WERI-Rb-1 (cell line): ENCODE data around the gene SNAP23.

Experiments used
- DNase-seq: peaks from one replicate; pipeline ENCODE4 v3.0.0-alpha.2; 2020
- H3K27ac ChIP-seq: fragments of 250-450 bp; sonication (Bioruptor Pico); 2 replicates; pipeline ENCODE4 v1.5.1; 2020; ENCODE audit warnings: mild to moderate bottlenecking, moderate library complexity
- H3K27me3 ChIP-seq: fragments of 250-450 bp; sonication (Bioruptor Pico); 2 replicates; pipeline ENCODE4 v1.5.1; 2021; ENCODE audit warnings: mild to moderate bottlenecking, low read depth, moderate library complexity; ENCODE audit not compliant: insufficient read depth, severe bottlenecking
- H3K36me3 ChIP-seq: fragments of 250-450 bp; sonication (Bioruptor Pico); 2 replicates; pipeline ENCODE4 v1.5.1; 2020; ENCODE audit warnings: mild to moderate bottlenecking, moderate library complexity
- H3K4me3 ChIP-seq: 2 replicates; pipeline ENCODE4 v1.5.1; 2011; ENCODE audit warnings: low read depth, mild to moderate bottlenecking, control low read depth, low read length
- H3K9me3 ChIP-seq: fragments of 250-450 bp; sonication (Bioruptor Pico); 2 replicates; pipeline ENCODE4 v1.5.1; 2021; ENCODE audit warnings: mild to moderate bottlenecking, moderate library complexity; ENCODE audit not compliant: severe bottlenecking
- TF ChIP-seq, protein P1 (sequence below): IDR thresholded peaks from 2 replicates; pipeline ENCODE4 v1.5.1; 2011; ENCODE audit warnings: low read depth, mild to moderate bottlenecking, control low read depth, inconsistent platforms, low read length

SNAP23 gene

DNA sequence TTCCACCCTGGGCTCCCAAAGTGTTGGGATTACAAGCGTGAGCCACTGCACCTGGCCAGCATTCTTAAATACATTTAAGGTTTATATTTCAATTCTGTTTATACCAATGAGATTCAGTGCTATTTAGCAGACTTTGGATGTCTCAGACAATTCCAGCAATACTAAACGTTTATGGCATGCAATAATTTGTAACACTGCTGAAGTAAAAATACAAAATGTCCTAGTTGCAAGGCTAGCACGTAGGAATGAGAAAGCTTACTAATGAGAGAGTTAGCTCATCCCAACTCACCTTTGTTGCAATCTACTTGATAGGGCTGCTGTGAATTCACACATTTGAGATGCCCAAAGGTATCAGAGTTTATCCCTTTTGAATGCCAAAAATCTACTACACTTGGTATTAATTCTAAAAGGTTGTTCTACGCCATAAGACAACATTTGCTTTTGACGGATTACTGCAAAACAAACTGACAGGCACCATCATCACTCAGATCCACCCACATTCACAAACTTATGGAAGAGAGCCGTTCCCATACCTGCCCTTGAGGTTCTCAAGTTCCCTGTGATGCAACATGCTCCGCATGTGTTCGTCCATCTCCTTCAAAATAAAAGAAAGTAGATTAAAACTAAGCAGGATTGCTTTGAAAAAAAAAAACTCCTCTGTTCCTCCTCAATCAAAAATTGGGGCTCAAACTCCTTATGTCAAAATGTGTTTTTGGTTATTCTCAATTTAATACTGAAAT lies 29.7 kb upstream of the SNAP23 start:
- no peak overlapping the region for H3K27ac ChIP-seq
- DNase-seq = no peak
- TF ChIP-seq, protein P1, sequence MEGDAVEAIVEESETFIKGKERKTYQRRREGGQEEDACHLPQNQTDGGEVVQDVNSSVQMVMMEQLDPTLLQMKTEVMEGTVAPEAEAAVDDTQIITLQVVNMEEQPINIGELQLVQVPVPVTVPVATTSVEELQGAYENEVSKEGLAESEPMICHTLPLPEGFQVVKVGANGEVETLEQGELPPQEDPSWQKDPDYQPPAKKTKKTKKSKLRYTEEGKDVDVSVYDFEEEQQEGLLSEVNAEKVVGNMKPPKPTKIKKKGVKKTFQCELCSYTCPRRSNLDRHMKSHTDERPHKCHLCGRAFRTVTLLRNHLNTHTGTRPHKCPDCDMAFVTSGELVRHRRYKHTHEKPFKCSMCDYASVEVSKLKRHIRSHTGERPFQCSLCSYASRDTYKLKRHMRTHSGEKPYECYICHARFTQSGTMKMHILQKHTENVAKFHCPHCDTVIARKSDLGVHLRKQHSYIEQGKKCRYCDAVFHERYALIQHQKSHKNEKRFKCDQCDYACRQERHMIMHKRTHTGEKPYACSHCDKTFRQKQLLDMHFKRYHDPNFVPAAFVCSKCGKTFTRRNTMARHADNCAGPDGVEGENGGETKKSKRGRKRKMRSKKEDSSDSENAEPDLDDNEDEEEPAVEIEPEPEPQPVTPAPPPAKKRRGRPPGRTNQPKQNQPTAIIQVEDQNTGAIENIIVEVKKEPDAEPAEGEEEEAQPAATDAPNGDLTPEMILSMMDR = no peak
- H3K36me3 ChIP-seq = peaks cover 23% of the 10 kb centered on the region
- H3K27me3 ChIP-seq = no peaks in the 10 kb centered on the region
- H3K4me3 ChIP-seq = no peak overlapping the region
- no peaks in the 10 kb centered on the region for H3K9me3 ChIP-seq

DNA sequence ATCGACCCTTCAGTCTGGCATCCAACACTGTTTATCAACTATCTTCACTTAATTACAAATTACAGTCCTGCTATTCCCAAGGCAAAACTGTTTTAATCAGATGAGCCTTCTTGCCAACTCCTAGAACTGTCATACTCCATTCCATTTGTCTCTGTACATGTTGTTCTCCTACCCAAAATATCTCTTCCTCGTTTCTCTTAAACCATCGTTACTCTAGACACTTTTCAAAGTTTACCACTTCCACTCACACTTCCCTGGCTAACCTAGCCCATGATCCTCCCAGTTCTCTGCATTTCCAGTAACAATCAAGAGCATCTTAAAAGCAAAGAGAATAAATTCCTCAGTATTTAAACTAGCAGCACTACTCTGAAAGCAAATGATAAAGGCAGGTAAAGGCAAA lies 24.4 kb upstream of the SNAP23 start:
- TF ChIP-seq, protein P1 = no peak
- no peak for DNase-seq
- Histone ChIP-seq H3K27me3 (no peaks in the 10 kb centered on the region), H3K4me3 (no peak overlapping the region), H3K9me3 (no peaks in the 10 kb centered on the region), H3K27ac (no peak overlapping the region), H3K36me3 (peaks cover 16% of the 10 kb centered on the region)

DNA sequence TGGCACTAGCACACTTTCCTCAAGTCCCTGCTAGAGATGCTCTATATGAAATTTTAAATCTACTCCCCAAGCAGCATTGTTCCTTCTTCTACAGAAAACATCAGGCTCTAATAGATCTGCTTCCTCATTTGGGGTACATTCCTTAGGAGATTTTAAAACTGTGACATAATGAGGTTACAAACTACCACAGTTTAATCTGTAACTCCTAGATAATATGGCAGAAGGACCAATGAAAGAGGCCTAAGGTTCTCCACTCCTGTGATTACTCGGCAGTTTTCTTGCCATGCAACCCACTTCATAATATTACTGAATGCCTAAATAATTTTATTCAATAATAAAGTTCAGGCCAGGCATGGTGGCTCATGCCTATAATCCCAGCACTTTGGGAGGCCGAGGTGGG lies 20.6 kb upstream of the SNAP23 start:
- Histone ChIP-seq H3K4me3 (no peak overlapping the region), H3K9me3 (no peaks in the 10 kb centered on the region), H3K27ac (no peak overlapping the region), H3K27me3 (no peaks in the 10 kb centered on the region), H3K36me3 (peaks cover 15% of the 10 kb centered on the region)
- TF ChIP-seq, protein P1 = no peak
- no peak for DNase-seq

DNA sequence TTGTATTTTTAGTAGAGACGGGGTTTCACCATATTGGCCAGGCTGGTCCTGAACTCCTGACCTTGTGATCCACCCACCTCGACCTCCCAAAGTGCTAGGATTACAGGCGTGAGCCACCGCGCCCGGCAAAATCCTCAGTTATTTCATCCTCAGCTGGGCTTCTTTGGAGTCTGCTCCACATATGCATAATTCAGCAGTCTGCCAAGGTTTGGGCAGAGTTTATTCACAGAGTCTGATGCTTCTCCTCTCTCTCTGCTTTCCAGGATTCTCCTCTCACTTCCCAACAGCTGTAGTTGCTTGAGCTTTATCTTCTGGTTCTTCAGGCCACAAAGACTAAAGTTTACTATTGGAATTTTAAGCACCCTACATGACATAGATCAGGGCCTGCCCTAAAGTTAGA lies 12.7 kb upstream of the SNAP23 start:
- no peak overlapping the region for H3K27ac ChIP-seq
- TF ChIP-seq, protein P1 = no peak

DNA sequence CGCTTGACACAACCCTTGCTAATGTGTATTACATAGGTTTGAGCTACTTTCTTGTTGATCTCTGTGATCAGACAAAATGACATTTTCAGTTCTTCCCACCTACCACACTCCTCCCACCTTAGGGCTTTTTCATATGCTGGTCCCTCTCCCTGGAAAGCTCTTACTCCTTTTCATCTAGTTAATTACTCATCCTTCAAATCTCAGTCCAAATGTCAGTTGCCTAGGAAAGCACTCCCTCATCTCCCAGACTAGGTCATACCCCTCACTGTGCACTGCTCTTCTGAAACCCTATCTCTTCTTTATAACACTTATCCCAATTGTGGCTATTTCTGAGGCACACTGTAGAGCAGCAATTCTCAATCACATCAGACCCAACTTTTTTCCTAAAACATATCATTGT lies 11.8 kb upstream of the SNAP23 start:
- no peak overlapping the region for H3K27ac ChIP-seq

More for the DNA sequence above, 12.7 kb upstream of the SNAP23 start:
- no peaks in the 10 kb centered on the region for H3K36me3 ChIP-seq
- H3K4me3 ChIP-seq = no peak overlapping the region
- no peaks in the 10 kb centered on the region for H3K27me3 ChIP-seq
- H3K9me3 ChIP-seq = no peaks in the 10 kb centered on the region
- DNase-seq = no peak

More for the DNA sequence above, 11.8 kb upstream of the SNAP23 start:
- Histone ChIP-seq H3K4me3 (no peak overlapping the region), H3K36me3 (no peaks in the 10 kb centered on the region), H3K9me3 (no peaks in the 10 kb centered on the region), H3K27me3 (no peaks in the 10 kb centered on the region)
- DNase-seq = no peak
- TF ChIP-seq, protein P1 = no peak
